Heart left ventricle (tissue), 13 donors: ENCODE results near the gene BCAR3.

ENCODE experiments used
- CTCF ChIP-seq, 12 donors: fragments of 200-600 bp; sonication (generic) in 4 of 12; IDR thresholded peaks; one replicate each; pipeline versions ENCODE4 v1.5.0 to v1.8.0; 2018 to 2022; ENCODE audit warnings: antibody characterized with exemption in 12 of 12, mild to moderate bottlenecking in 5 of 12
- POLR2A ChIP-seq, 2 donors: fragments of 450-650 bp; IDR thresholded peaks; one replicate each; pipeline ENCODE4 v1.6.1; 2017; ENCODE audit warnings: antibody characterized with exemption in 2 of 2, mild to moderate bottlenecking in 2 of 2, moderate library complexity in 2 of 2
- donor health status: ischemic (EF 13 %, LVEDD 7.1; RV severe dilation, severe dysfunction).
- donor health status: DM: no; HTN: yes; CAD: no.
- donor health status: DM: no; HTN: no; CAD: no.
- donor health status: ischemic (EF 25% LVEDD 6.9; RV normal size, moderate dysfunction).
- donor health status: ischemic (EF 25% LVEDD 5.7; RV mildly dilated, moderate dysfunction).
- donor health status: ischemic (EF 35%, LVEDD 5.7; RV mildly dilated, moderate dysfunction).
- donor health status: nonischemic (EF 11% LVEDD 7.7; RV severe dilation, severe dysfunction).
- donor health status: DM: yes; HTN: yes; CAD: no.
- donor health status: PGD.
- donor health status: ischemic (EF 29% LVEDD 5.4; RV normal size, mild dysfunction).
- donor health status: nonischemic (EF 23%, LVEDD 6.1; RV moderate dilation, normal function).

DNA sequence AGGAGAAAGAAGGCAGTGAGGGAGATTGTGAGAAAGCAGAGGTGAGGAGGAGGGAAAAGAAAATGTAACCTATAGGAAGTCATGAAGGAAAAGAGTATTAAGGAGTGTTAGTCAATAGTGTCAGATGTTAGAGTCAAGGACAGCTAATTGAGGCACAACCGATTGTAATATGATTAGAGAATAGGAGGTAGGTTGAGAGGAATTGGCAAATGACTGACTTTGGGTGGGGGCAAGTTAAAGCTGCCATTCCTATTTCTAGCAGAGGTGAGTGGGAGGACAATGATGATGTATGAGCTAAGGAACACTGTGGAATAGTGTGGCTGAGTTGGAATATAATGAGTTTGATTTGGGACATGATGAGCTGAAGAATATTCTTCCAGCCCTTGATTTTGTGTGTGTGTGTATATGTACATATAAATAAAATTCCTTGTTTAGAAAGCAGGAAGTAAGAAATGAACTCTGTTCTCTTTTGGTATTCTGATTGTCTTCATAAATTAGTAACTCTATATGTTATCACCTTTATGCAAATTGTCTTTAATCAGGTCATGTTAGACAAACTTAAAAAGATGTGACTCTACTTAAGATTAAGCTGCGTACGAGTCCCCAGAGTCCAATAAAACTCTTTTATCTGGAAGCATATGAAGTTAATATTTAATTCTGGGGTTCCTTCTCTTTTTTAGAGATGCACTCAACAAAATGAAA, 135.3 kb downstream of the BCAR3 start:
- TF ChIP-seq CTCF (IDR thresholded peaks at IDR 0.05): no peak
- no peak for TF ChIP-seq POLR2A (IDR thresholded peaks at IDR 0.05)
